A673 (cell line): ENCODE measurements around the gene MLXIP. TPM values are rescaled to one million over a fixed set of nuclear protein-coding genes. Genes with fewer than 3 reads are reported as not detected.
"Not testable (repeated sequence)": the region's sequence is repeated elsewhere in the genome, so short reads cannot be mapped to it uniquely, and the experiment has no call there.

Source experiments
- BruUV-seq: library from RNA; stranded (reverse); fragments of 400-500 nt; replicated peaks from 2 replicates; lab custom pipeline; 2021; lab: Mats Ljungman, UMichigan
- CTCF ChIA-PET: fragments of 300-600 bp; sonication (Branson Sonifier 250); formaldehyde crosslinking; loops from one replicate; lab custom pipeline; 2022; ENCODE audit warnings: antibody characterized with exemption; lab: Charles Lee
- POLR2A ChIA-PET: fragments of 300-600 bp; sonication (Branson Sonifier 250); formaldehyde crosslinking; loops from one replicate; lab custom pipeline; 2022; ENCODE audit warnings: antibody characterized with exemption; ENCODE audit not compliant: low non-redundant PET; lab: Charles Lee
- DNase-seq: peaks from one replicate; pipeline ENCODE4 v3.0.0-alpha.2; 2015; ENCODE audit warnings: low spot score
- H3K27ac ChIP-seq: fragments of 200-600 bp; sonication (generic); 2 replicates; pipeline ENCODE4 v1.5.1; 2016; ENCODE audit warnings: mixed run types, low read depth, mild to moderate bottlenecking, mixed read lengths, antibody characterized with exemption, low read length; ENCODE audit not compliant: poor library complexity, severe bottlenecking
- H3K27me3 ChIP-seq: fragments of 200-600 bp; sonication (generic); replicated peaks from 2 replicates; pipeline ENCODE4 v1.6.1; 2017; ENCODE audit warnings: mixed run types, low read depth, mild to moderate bottlenecking, mixed read lengths, antibody characterized with exemption, low read length; ENCODE audit not compliant: insufficient read depth, poor library complexity
- H3K36me3 ChIP-seq: fragments of 200-600 bp; sonication (generic); 2 replicates; pipeline ENCODE4 v1.6.1; 2016; ENCODE audit warnings: mixed run types, mild to moderate bottlenecking, mixed read lengths, antibody characterized with exemption, low read length; ENCODE audit not compliant: insufficient read depth, poor library complexity, severe bottlenecking
- H3K4me1 ChIP-seq: fragments of 200-600 bp; sonication (generic); 2 replicates; pipeline ENCODE4 v1.6.1; 2017; ENCODE audit warnings: mixed run types, mild to moderate bottlenecking, mixed read lengths, antibody characterized with exemption, low read length; ENCODE audit not compliant: insufficient read depth, poor library complexity, severe bottlenecking
- H3K4me3 ChIP-seq: fragments of 200-600 bp; sonication (generic); 2 replicates; pipeline ENCODE4 v1.5.1; 2016; ENCODE audit warnings: low read depth, mixed run types, mild to moderate bottlenecking, mixed read lengths, low read length; ENCODE audit not compliant: poor library complexity, severe bottlenecking
- H3K9me3 ChIP-seq: fragments of 200-600 bp; sonication (generic); 2 replicates; pipeline ENCODE4 v1.6.1; 2016; ENCODE audit warnings: mixed run types, low read depth, mild to moderate bottlenecking, mixed read lengths, antibody characterized with exemption, low read length; ENCODE audit not compliant: poor library complexity, severe bottlenecking
- CTCF ChIP-seq: fragments of 300-800, 200-600 bp; sonication (generic); conservative IDR thresholded peaks from 2 replicates; pipeline ENCODE4 v1.5.1; 2017; ENCODE audit warnings: low read depth, mild to moderate bottlenecking, antibody characterized with exemption, low read length, moderate library complexity, mixed read lengths
- EZH2 ChIP-seq: fragments of 200-600 bp; sonication (generic); IDR thresholded peaks from 2 replicates; pipeline ENCODE4 v1.6.1; 2017; ENCODE audit warnings: borderline replicate concordance, low read depth, mild to moderate bottlenecking, mixed read lengths, antibody characterized with exemption, low read length; ENCODE audit not compliant: poor library complexity, severe bottlenecking
- intact Hi-C: fragments of 100-400 bp; cut with micrococcal nuclease; formaldehyde crosslinking; loops from one replicate; pipeline ENCODE4 v1.10.0; 2022; ENCODE audit not compliant: unreplicated experiment
- total RNA-seq: library from RNA; stranded (reverse); gene quantifications from 2 replicates; pipeline ENCODE4 v1.2.3, GENCODE V29; 2021

Gene MLXIP
- total RNA-seq, 1 experiment from 2014 or later, result 32.7 TPM

- intact Hi-C loops, result no loop called here
- ChIA-PET CTCF (interaction anchor here (0.6 to 1.5 kb wide), 2 partner anchors 12 to 57 kb away, joined by 3 to 5 read pairs; no protein-coding TSS in a partner anchor), POLR2A (no interaction called here)
- Histone ChIP-seq H3K27ac (no peak overlapping the region), H3K36me3 (no peaks in the 10 kb centered on the region), H3K27me3 (no peaks in the 10 kb centered on the region), H3K4me3 (no peak overlapping the region), H3K4me1 (no peaks in the 10 kb centered on the region), H3K9me3 (no peaks in the 10 kb centered on the region)
- no peak for DNase-seq
- TF ChIP-seq CTCF, result no peak
- TF ChIP-seq EZH2, result no peak
- no TSS peak for BruUV-seq
These were observed 32.6 kb downstream of the MLXIP start for GRCh38 chr12:122111089-122111641.

- TF ChIP-seq EZH2 (no peak), CTCF (no peak)
- DNase-seq, result no peak
- H3K4me3 ChIP-seq, result no peak overlapping the region
- intact Hi-C loops, result no loop called here
- no peaks in the 10 kb centered on the region for H3K4me1 ChIP-seq
- H3K27ac ChIP-seq, result no peak overlapping the region
- ChIA-PET POLR2A (no interaction called here), CTCF (no interaction called here)
- H3K27me3 ChIP-seq, result no peaks in the 10 kb centered on the region
- no TSS peak for BruUV-seq
- H3K9me3 ChIP-seq, result no peaks in the 10 kb centered on the region
- no peaks in the 10 kb centered on the region for H3K36me3 ChIP-seq
These were observed 38.4 kb downstream of the MLXIP start for GRCh38 chr12:122116707-122117535.

- H3K27ac ChIP-seq, result no peak overlapping the region
- intact Hi-C loops, result no loop called here
These were observed 39.4 kb downstream of the MLXIP start for GRCh38 chr12:122117979-122118378.

GRCh38 chr12:122121341-122121740 lies 42.8 kb downstream of the MLXIP start:
- DNase-seq, POLR2A ChIA-PET, H3K9me3 ChIP-seq, H3K4me3 ChIP-seq, H3K36me3 ChIP-seq, H3K27me3 ChIP-seq, H3K27ac ChIP-seq, intact Hi-C loops, BruUV-seq, CTCF ChIA-PET, H3K4me1 ChIP-seq: not testable (repeated sequence)

More at GRCh38 chr12:122117979-122118378, 39.4 kb downstream of the MLXIP start:
- DNase-seq, result no peak
- no peak for TF ChIP-seq CTCF
- no peak for TF ChIP-seq EZH2
- Histone ChIP-seq H3K9me3 (no peaks in the 10 kb centered on the region), H3K4me3 (no peak overlapping the region), H3K36me3 (no peaks in the 10 kb centered on the region), H3K27me3 (no peaks in the 10 kb centered on the region), H3K4me1 (no peaks in the 10 kb centered on the region)
- ChIA-PET POLR2A (no interaction called here), CTCF (no interaction called here)
- BruUV-seq, result no TSS peak
